PC-9 (cell line): ENCODE data around the gene EPHB1. TPM values are rescaled to one million over a fixed set of nuclear protein-coding genes. Genes with fewer than 3 reads are reported as not detected.

Source experiments
- BruUV-seq: library from RNA; stranded (reverse); fragments of 400-500 nt; replicated peaks from 2 replicates; lab custom pipeline; 2021; lab: Mats Ljungman, UMichigan
- CTCF ChIA-PET: fragments of 300-600 bp; sonication (Branson Sonifier 250); formaldehyde crosslinking; loops from one replicate; lab custom pipeline; 2022; ENCODE audit warnings: antibody characterized with exemption; lab: Charles Lee
- POLR2A ChIA-PET: fragments of 300-600 bp; sonication (Branson Sonifier 250); formaldehyde crosslinking; loops from one replicate; lab custom pipeline; 2022; ENCODE audit warnings: antibody characterized with exemption; ENCODE audit not compliant: unreplicated experiment; lab: Charles Lee
- DNase-seq, 2 experiments: peaks; one replicate each; pipeline versions ENCODE4 v3.0.0 to v3.0.0-alpha.2; 2015 to 2022; ENCODE audit warnings: mixed read lengths in 1 of 2
- H2AFZ ChIP-seq: fragments of 200-600 bp; sonication (generic); 2 replicates; pipeline ENCODE4 v1.8.1; 2017; ENCODE audit warnings: antibody characterized with exemption
- H3F3A ChIP-seq: fragments of 200-600 bp; sonication (generic); 2 replicates; pipeline ENCODE4 v1.8.1; 2017; ENCODE audit warnings: antibody characterized with exemption, mild to moderate bottlenecking, low read depth; ENCODE audit not compliant: insufficient read depth
- H3K27ac ChIP-seq: fragments of 200-600 bp; sonication (generic); 2 replicates; pipeline ENCODE4 v1.6.1; 2016; ENCODE audit warnings: mixed run types
- H3K27me3 ChIP-seq: fragments of 200-600 bp; sonication (generic); 2 replicates; pipeline ENCODE4 v1.6.1; 2016; ENCODE audit warnings: low read depth, mixed run types; ENCODE audit not compliant: insufficient read depth
- H3K36me3 ChIP-seq: fragments of 200-600 bp; sonication (generic); 2 replicates; pipeline ENCODE4 v1.6.1; 2016; ENCODE audit warnings: low read depth, mixed run types
- H3K4me1 ChIP-seq: fragments of 200-600 bp; sonication (generic); replicated peaks from 2 replicates; pipeline ENCODE4 v1.6.1; 2016; ENCODE audit warnings: mixed run types; ENCODE audit not compliant: insufficient read depth
- H3K4me2 ChIP-seq: fragments of 200-600 bp; sonication (generic); 2 replicates; pipeline ENCODE4 v1.6.1; 2017; ENCODE audit warnings: mixed run types
- H3K4me3 ChIP-seq: fragments of 200-600 bp; sonication (generic); 2 replicates; pipeline ENCODE4 v1.6.1; 2016; ENCODE audit warnings: mixed run types
- H3K79me2 ChIP-seq: fragments of 200-600 bp; sonication (generic); 2 replicates; pipeline ENCODE4 v1.6.1; 2017; ENCODE audit warnings: low read depth, mixed run types
- H3K9me2 ChIP-seq: fragments of 200-600 bp; sonication (generic); 2 replicates; pipeline ENCODE4 v1.8.1; 2017; ENCODE audit warnings: mild to moderate bottlenecking; ENCODE audit not compliant: insufficient read depth
- H3K9me3 ChIP-seq: fragments of 200-600 bp; sonication (generic); 2 replicates; pipeline ENCODE4 v1.8.1; 2016; ENCODE audit warnings: low read depth; ENCODE audit not compliant: insufficient read depth
- H4K20me1 ChIP-seq: fragments of 200-600 bp; sonication (generic); 2 replicates; pipeline ENCODE4 v1.8.1; 2017; ENCODE audit not compliant: insufficient read depth
- EZH2 ChIP-seq: fragments of 200-600 bp; sonication (generic); IDR thresholded peaks from 2 replicates; pipeline ENCODE4 v1.8.0; 2017; ENCODE audit warnings: antibody characterized with exemption, low read depth
- intact Hi-C: fragments of 100-400 bp; cut with micrococcal nuclease; formaldehyde crosslinking; loops from one replicate; pipeline ENCODE4 v1.10.0; 2022; ENCODE audit not compliant: unreplicated experiment
- total RNA-seq: library from RNA; stranded (reverse); gene quantifications from 2 replicates; pipeline ENCODE4 v1.2.3, GENCODE V29; 2021
- TF ChIP-seq, protein P1 (sequence below): fragments of 200-600 bp; sonication (generic); conservative IDR thresholded peaks from 2 replicates; pipeline ENCODE4 v1.6.1; 2017; ENCODE audit warnings: mixed run types, antibody characterized with exemption, mild to moderate bottlenecking, moderate library complexity

EPHB1 gene
- total RNA-seq, 1 experiment from 2014 or later, result 0.15 TPM

DNA sequence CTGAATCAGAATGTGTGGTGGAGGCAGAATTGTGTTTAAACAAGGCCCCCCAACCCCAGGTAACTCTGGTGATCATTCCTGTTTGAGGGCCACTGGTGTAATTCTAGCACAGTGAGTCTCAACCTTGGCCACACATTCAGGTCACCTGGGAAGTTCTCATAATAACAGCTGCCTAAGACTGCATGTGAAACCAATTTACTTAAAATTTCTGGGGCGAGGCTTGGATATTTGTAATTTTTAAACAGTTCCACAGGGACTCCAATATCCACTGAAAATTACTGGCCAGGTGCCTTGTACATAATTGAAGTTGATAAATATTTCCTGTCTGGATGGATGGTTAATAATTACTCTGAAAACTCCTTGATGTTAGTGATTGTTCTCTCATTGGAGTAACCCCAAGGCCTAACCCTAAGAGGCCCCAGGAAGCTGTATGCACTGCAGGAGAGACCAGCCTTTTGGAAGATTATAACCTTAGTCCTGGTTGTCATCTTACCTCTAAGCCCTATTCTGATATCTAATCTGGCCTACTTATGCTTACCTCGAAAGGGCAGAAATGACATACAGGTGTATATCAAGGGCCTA is 25.7 kb upstream of the EPHB1 start:
- Histone ChIP-seq H3K79me2 (no peaks in the 10 kb centered on the region), H2AFZ (no peak overlapping the region), H3K9me2 (no peaks in the 10 kb centered on the region), H3K36me3 (no peaks in the 10 kb centered on the region), H3K4me3 (no peak overlapping the region), H3K4me2 (no peak overlapping the region), H4K20me1 (no peaks in the 10 kb centered on the region), H3F3A (no peaks in the 10 kb centered on the region), H3K27me3 (0 out of 2 replicates have a peak, but pooled peaks cover 18% of the 10 kb centered on the region), H3K4me1 (no peaks in the 10 kb centered on the region), H3K27ac (no peak overlapping the region), H3K9me3 (no peaks in the 10 kb centered on the region)
- intact Hi-C loops, result no loop called here
- no TSS peak for BruUV-seq
- CTCF ChIA-PET, result no interaction called here
- TF ChIP-seq, protein P1, sequence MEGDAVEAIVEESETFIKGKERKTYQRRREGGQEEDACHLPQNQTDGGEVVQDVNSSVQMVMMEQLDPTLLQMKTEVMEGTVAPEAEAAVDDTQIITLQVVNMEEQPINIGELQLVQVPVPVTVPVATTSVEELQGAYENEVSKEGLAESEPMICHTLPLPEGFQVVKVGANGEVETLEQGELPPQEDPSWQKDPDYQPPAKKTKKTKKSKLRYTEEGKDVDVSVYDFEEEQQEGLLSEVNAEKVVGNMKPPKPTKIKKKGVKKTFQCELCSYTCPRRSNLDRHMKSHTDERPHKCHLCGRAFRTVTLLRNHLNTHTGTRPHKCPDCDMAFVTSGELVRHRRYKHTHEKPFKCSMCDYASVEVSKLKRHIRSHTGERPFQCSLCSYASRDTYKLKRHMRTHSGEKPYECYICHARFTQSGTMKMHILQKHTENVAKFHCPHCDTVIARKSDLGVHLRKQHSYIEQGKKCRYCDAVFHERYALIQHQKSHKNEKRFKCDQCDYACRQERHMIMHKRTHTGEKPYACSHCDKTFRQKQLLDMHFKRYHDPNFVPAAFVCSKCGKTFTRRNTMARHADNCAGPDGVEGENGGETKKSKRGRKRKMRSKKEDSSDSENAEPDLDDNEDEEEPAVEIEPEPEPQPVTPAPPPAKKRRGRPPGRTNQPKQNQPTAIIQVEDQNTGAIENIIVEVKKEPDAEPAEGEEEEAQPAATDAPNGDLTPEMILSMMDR, result no peak
- no peak for TF ChIP-seq EZH2
- DNase-seq, result no peak
- POLR2A ChIA-PET, result no interaction called here

DNA sequence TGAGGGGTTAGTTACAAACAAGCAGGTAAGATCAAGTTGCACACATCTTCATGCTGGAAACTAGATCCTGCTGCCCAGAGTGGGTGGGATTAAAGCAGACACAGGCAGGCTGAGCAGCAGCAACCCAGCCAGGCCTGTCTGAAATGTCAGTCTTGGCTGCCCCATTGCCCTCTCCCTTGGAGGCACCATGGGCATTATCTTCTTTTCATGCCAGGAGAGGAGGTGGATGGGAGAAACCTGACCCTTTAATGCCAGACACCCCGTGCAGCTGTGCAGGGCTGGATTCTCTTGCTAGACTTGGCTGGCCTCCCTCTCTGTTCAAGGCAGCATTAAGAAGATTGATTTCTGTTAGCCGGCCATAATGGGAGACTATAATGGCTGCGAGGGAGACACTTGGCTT is 23.0 kb upstream of the EPHB1 start:
- BruUV-seq, result no TSS peak
- no peaks in the 10 kb centered on the region for H3K36me3 ChIP-seq
- no peaks in the 10 kb centered on the region for H3K9me3 ChIP-seq
- no peak overlapping the region for H3K4me2 ChIP-seq
- no peaks in the 10 kb centered on the region for H4K20me1 ChIP-seq
- no peaks in the 10 kb centered on the region for H3K79me2 ChIP-seq
- TF ChIP-seq EZH2, result no peak
- TF ChIP-seq, protein P1, result no peak
- H3K9me2 ChIP-seq, result no peaks in the 10 kb centered on the region
- peaks cover 22% of the 10 kb centered on the region for H3K27me3 ChIP-seq
- no peaks in the 10 kb centered on the region for H3K4me1 ChIP-seq
- H3K27ac ChIP-seq, result no peak overlapping the region
- intact Hi-C loops, result no loop called here
- CTCF ChIA-PET, result no interaction called here
- no peak overlapping the region for H3K4me3 ChIP-seq
- H3F3A ChIP-seq, result no peaks in the 10 kb centered on the region
- no peak overlapping the region for H2AFZ ChIP-seq
- POLR2A ChIA-PET, result no interaction called here
- no peak for DNase-seq

DNA sequence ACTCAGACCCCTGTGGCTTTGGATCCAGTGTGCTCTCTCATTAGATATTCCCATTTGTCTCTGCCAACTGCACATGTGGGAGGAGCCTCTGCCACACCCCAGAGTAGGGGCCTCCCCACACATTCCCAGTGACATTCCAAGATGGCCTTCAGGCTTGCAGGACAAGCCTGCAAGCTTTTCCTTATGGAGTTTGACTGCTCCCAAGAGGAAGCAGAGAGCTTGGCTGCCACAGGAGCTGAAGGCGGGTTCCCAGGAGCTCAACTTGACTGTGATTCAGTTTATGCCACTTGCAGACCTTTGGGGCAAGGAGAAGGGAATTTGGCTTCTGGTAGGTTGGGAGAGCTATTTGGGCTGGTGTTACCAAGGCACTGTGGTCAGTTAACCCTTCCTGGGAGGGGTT is 22.5 kb upstream of the EPHB1 start:
- CTCF ChIA-PET, result no interaction called here
- no TSS peak for BruUV-seq
- Histone ChIP-seq H3K4me3 (no peak overlapping the region), H3K27me3 (peaks cover 22% of the 10 kb centered on the region), H3K36me3 (no peaks in the 10 kb centered on the region), H3K27ac (no peak overlapping the region), H3K9me3 (no peaks in the 10 kb centered on the region), H4K20me1 (no peaks in the 10 kb centered on the region), H3K9me2 (no peaks in the 10 kb centered on the region), H3K79me2 (no peaks in the 10 kb centered on the region), H2AFZ (no peak overlapping the region), H3K4me1 (no peaks in the 10 kb centered on the region), H3F3A (no peaks in the 10 kb centered on the region), H3K4me2 (no peak overlapping the region)
- TF ChIP-seq, protein P1, result no peak
- TF ChIP-seq EZH2, result no peak
- intact Hi-C loops, result no loop called here
- POLR2A ChIA-PET, result no interaction called here
- no peak for DNase-seq
